Astrocyte (in vitro differentiated cells and primary cell): ENCODE measurements around the gene TEAD4.

ENCODE experiments used
- CTCF ChIP-seq: IDR thresholded peaks from 2 replicates; pipeline ENCODE4 v1.5.1; 2011; ENCODE audit warnings: low read depth, mild to moderate bottlenecking, inconsistent platforms, low read length, moderate library complexity; ENCODE audit not compliant: insufficient read depth
- EZH2 ChIP-seq: IDR thresholded peaks from 2 replicates; pipeline ENCODE4 v1.6.1; 2012; ENCODE audit warnings: mild to moderate bottlenecking, low read length, inconsistent platforms; ENCODE audit not compliant: insufficient read depth

GRCh38 chr12:3044141-3044630 is 85.0 kb downstream of the TEAD4 start:
- TF ChIP-seq CTCF (no peak), EZH2 (no peak)
